HG03025 (cell line): ENCODE results near the gene FXYD1.
"Not testable (repeated sequence)": the region's sequence is repeated elsewhere in the genome, so short reads cannot be mapped to it uniquely, and the experiment has no call there.

Experiments used
- ATAC-seq: cut with Tn5 transposase; IDR thresholded peaks from one replicate; pipeline ENCODE4 v1.9.1; 2021; ENCODE audit warnings: mild to moderate bottlenecking, moderate library complexity; ENCODE audit not compliant: unreplicated experiment, low FRiP score

FXYD1 gene

GRCh38 chr19:35138305-35138892 lies at the start of gene FXYD1:
TSS of gene FXYD1 (plus strand) at chr19:35138824. CDS start at chr19:35140080, 1,256 bp downstream.
- ATAC-seq, result no peak

GRCh38 chr19:35089554-35089953 lies 49.1 kb upstream of the FXYD1 start:
- ATAC-seq, result no peak

GRCh38 chr19:35090160-35090505 lies 48.5 kb upstream of the FXYD1 start:
- no peak for ATAC-seq

GRCh38 chr19:35090506-35091214 lies 48.0 kb upstream of the FXYD1 start:
- no peak for ATAC-seq

GRCh38 chr19:35093430-35093829 lies 45.2 kb upstream of the FXYD1 start:
- no peak for ATAC-seq

- ATAC-seq, result no peak
Measured at GRCh38 chr19:35093941-35094647, 44.5 kb upstream of the FXYD1 start.

GRCh38 chr19:35094656-35095055 lies 44.0 kb upstream of the FXYD1 start:
- no peak for ATAC-seq

- no peak for ATAC-seq
Measured at GRCh38 chr19:35095667-35096368, 42.8 kb upstream of the FXYD1 start.

- no peak for ATAC-seq
Measured at GRCh38 chr19:35098413-35099049, 40.1 kb upstream of the FXYD1 start.

- no peak for ATAC-seq
Measured at GRCh38 chr19:35099155-35099896, 39.3 kb upstream of the FXYD1 start.

GRCh38 chr19:35099897-35100275 lies 38.7 kb upstream of the FXYD1 start:
- no peak for ATAC-seq

- ATAC-seq, result no peak
Measured at GRCh38 chr19:35100588-35101533, 37.8 kb upstream of the FXYD1 start.

GRCh38 chr19:35101949-35102348 lies 36.7 kb upstream of the FXYD1 start:
- not testable (repeated sequence) for ATAC-seq

- ATAC-seq, result not testable (repeated sequence)
Measured at GRCh38 chr19:35103614-35104013, 35.0 kb upstream of the FXYD1 start.

- ATAC-seq, result no peak
Measured at GRCh38 chr19:35104361-35104760, 34.3 kb upstream of the FXYD1 start.

GRCh38 chr19:35105047-35105410 lies 33.6 kb upstream of the FXYD1 start:
- no peak for ATAC-seq

GRCh38 chr19:35105411-35106290 lies 33.0 kb upstream of the FXYD1 start:
- ATAC-seq, result no peak

- ATAC-seq, result no peak
Measured at GRCh38 chr19:35106291-35106583, 32.4 kb upstream of the FXYD1 start.
